Natural killer cell (primary cell): ENCODE measurements around the gene DNAH6. TPM values are rescaled to one million over a fixed set of nuclear protein-coding genes. Genes with fewer than 3 reads are reported as not detected.

Experiments
- ATAC-seq, 3 donors: fragments of 150-1000 bp in 2 of 3; fragments of 200-7000 bp in 1 of 3; cut with Tn5 transposase; 1 replicate in 1 of 3; 2 replicates in 2 of 3; pipeline ENCODE4 v1.10.0; 2021; ENCODE audit warnings: mild to moderate bottlenecking in 2 of 3, moderate library complexity in 2 of 3
- DNase-seq, 2 donors: peaks; one replicate each; pipeline versions ENCODE4 v3.0.0 to v3.0.0-alpha.2; 2013 to 2021; ENCODE audit warnings: mixed read lengths in 1 of 2
- H3K27ac ChIP-seq: one replicate; pipeline ENCODE4 v1.5.1; 2013; ENCODE audit warnings: mild to moderate bottlenecking, low read length
- H3K27me3 ChIP-seq: one replicate; pipeline ENCODE4 v1.6.1; 2013; ENCODE audit warnings: low read length; ENCODE audit not compliant: control insufficient read depth, insufficient read depth
- H3K36me3 ChIP-seq: one replicate; pipeline ENCODE4 v1.6.1; 2013; ENCODE audit warnings: low read length; ENCODE audit not compliant: control insufficient read depth, insufficient read depth
- H3K4me1 ChIP-seq: one replicate; pipeline ENCODE4 v1.6.1; 2013; ENCODE audit warnings: low read length; ENCODE audit not compliant: control insufficient read depth, insufficient read depth
- H3K4me3 ChIP-seq: one replicate; pipeline ENCODE4 v1.5.1; 2013; ENCODE audit warnings: low read length
- H3K9me3 ChIP-seq: one replicate; pipeline ENCODE4 v1.6.1; 2013; ENCODE audit warnings: low read length; ENCODE audit not compliant: control insufficient read depth, insufficient read depth
- H3K27ac Mint-ChIP-seq, 2 donors: one replicate each; pipeline ENCODE4 v1.8.0; 2022; ENCODE audit warnings: mild to moderate bottlenecking in 2 of 2, mixed read lengths in 2 of 2, moderate library complexity in 1 of 2
- H3K27me3 Mint-ChIP-seq, 2 donors: one replicate each; pipeline ENCODE4 v1.8.0; 2022; ENCODE audit warnings: low read depth in 2 of 2, mixed read lengths in 2 of 2
- H3K36me3 Mint-ChIP-seq: one replicate; pipeline ENCODE4 v1.8.0; 2022; ENCODE audit warnings: mixed read lengths
- H3K4me1 Mint-ChIP-seq, 2 donors: one replicate each; pipeline ENCODE4 v1.8.0; 2022; ENCODE audit warnings: mixed read lengths in 2 of 2
- H3K4me3 Mint-ChIP-seq: one replicate; pipeline ENCODE4 v1.8.0; 2022; ENCODE audit warnings: mild to moderate bottlenecking, moderate library complexity, mixed read lengths
- H3K9me3 Mint-ChIP-seq, 2 donors: one replicate each; pipeline ENCODE4 v1.8.0; 2022; ENCODE audit warnings: mixed read lengths in 2 of 2
- WGBS: methylation state at CpG from one replicate; pipeline ENCODE4 v1.1.7; 2013; ENCODE audit warnings: missing lambda C conversion rate; ENCODE audit not compliant: insufficient coverage; 5-methylcytosine and 5-hydroxymethylcytosine counted together
- intact Hi-C: fragments of 100-400 bp; cut with micrococcal nuclease; formaldehyde crosslinking; loops from one replicate; pipeline ENCODE4 v1.14.2; 2022
- total RNA-seq, 4 donors: library from RNA; stranded (reverse); fragments of 120-200 nt in 1 of 4; gene quantifications; one replicate each; pipeline versions ENCODE4 v1.2.3 to v1.2.4, GENCODE V29; 2013 to 2022
- TF ChIP-seq, protein P1 (sequence below): fragments of 200-600 bp; IDR thresholded peaks from one replicate; pipeline ENCODE4 v1.8.0; 2022; ENCODE audit warnings: antibody characterized with exemption

Gene DNAH6
- total RNA-seq, 3 donors from 2014 or later (not counting 1 experiment from before 2014, with no cell fraction given): 0.05 to 0.60 (median 0.32) TPM

DNA sequence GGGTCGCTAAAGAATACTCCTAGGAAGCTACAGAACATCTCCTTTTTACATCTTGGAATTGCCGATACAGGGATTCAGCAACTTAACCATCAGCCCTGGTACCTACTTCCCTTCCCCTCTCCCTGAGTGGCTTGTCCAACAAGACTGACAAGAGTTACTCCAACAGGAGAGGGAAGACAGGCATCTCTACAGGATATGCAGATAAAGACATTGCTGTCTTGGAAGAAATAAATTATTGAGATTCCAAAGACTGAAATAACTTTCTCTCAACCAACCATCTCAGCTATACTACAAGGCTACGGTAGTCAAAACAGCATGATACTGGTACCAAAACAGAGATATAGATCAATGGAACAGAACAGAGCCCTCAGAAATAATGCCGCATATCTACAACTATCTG lies 277.3 kb downstream of the DNAH6 start:
- peaks cover 0 to 5% of the 10 kb centered on the region in 2 donors for H3K4me1 Mint-ChIP-seq
- H3K4me3 Mint-ChIP-seq: no peak overlapping the region
- DNase-seq: no peak
- no peaks in the 10 kb centered on the region for H3K9me3 Mint-ChIP-seq
- H3K4me1 ChIP-seq: no peaks in the 10 kb centered on the region
- H3K36me3 ChIP-seq: no peaks in the 10 kb centered on the region
- no peak overlapping the region for H3K4me3 ChIP-seq
- no peak overlapping the region for H3K27ac ChIP-seq
- intact Hi-C loops: no loop called here
- 94% methylated on average over 2 of the region's 4 CpGs for WGBS
- H3K36me3 Mint-ChIP-seq: peaks cover 6% of the 10 kb centered on the region
- ATAC-seq: no peak
- H3K27ac Mint-ChIP-seq: no peak overlapping the region
- TF ChIP-seq, protein P1, sequence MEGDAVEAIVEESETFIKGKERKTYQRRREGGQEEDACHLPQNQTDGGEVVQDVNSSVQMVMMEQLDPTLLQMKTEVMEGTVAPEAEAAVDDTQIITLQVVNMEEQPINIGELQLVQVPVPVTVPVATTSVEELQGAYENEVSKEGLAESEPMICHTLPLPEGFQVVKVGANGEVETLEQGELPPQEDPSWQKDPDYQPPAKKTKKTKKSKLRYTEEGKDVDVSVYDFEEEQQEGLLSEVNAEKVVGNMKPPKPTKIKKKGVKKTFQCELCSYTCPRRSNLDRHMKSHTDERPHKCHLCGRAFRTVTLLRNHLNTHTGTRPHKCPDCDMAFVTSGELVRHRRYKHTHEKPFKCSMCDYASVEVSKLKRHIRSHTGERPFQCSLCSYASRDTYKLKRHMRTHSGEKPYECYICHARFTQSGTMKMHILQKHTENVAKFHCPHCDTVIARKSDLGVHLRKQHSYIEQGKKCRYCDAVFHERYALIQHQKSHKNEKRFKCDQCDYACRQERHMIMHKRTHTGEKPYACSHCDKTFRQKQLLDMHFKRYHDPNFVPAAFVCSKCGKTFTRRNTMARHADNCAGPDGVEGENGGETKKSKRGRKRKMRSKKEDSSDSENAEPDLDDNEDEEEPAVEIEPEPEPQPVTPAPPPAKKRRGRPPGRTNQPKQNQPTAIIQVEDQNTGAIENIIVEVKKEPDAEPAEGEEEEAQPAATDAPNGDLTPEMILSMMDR: no peak
- no peaks in the 10 kb centered on the region for H3K9me3 ChIP-seq
- no peaks in the 10 kb centered on the region for H3K27me3 ChIP-seq
- H3K27me3 Mint-ChIP-seq: no peaks in the 10 kb centered on the region

DNA sequence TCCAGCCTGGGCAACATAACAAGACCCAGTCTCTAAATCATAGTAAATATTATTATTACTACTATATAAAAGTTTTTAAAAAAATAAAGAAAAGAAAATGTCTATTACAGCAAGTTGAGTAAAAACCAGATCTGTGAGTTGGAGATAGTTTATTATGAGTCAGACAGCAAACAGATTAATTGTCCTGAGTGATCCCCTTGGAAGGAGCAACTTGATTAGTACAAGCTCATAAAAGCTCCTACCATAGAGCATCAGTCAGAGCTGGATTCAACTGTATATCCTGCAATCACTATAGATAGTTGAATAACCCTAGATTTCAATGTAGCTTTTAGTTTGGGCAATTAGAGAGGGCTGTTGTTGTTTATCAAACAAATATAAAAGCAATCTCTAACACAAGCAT lies 280.5 kb downstream of the DNAH6 start:
- H3K27me3 Mint-ChIP-seq: no peaks in the 10 kb centered on the region
- ATAC-seq (no peak), DNase-seq (no peak)
- H3K9me3 Mint-ChIP-seq: no peaks in the 10 kb centered on the region
- Histone ChIP-seq H3K9me3 (no peaks in the 10 kb centered on the region), H3K4me1 (no peaks in the 10 kb centered on the region), H3K4me3 (no peak overlapping the region), H3K36me3 (no peaks in the 10 kb centered on the region), H3K27me3 (no peaks in the 10 kb centered on the region), H3K27ac (no peak overlapping the region)
- no peak overlapping the region for H3K27ac Mint-ChIP-seq
- H3K4me1 Mint-ChIP-seq: peaks cover 11 to 16% of the 10 kb centered on the region in 2 donors
- peaks cover under 1% of the 10 kb centered on the region for H3K36me3 Mint-ChIP-seq
- H3K4me3 Mint-ChIP-seq: no peak overlapping the region
- intact Hi-C loops: no loop called here
- TF ChIP-seq, protein P1: no peak

DNA sequence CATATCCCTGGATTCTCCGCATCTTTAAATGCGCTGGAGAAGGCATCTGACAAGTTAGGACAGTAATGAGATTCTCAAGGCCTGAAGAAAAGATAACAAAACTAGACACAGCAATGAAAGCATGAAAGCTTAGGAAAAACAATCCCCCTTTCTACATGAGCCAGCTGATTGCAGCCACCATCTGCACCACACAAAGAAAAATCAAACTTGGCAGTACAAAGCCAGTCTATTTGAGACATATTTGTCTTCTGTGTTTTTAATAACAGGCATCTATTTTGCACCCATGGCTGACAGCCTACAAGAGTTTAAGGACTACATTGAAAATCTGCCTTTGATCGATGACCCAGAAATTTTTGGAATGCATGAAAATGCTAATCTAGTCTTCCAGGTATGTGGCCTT lies 281.0 kb downstream of the DNAH6 start:
- Mint-ChIP-seq H3K27ac (no peak overlapping the region), H3K27me3 (no peaks in the 10 kb centered on the region), H3K4me1 (peaks cover 11 to 21% of the 10 kb centered on the region in 2 donors), H3K4me3 (no peak overlapping the region), H3K9me3 (peaks cover 0 to 4% of the 10 kb centered on the region in 2 donors), H3K36me3 (peaks cover 5% of the 10 kb centered on the region)
- DNase-seq (no peak), ATAC-seq (no peak)
- Histone ChIP-seq H3K4me3 (no peak overlapping the region), H3K27ac (no peak overlapping the region), H3K27me3 (no peaks in the 10 kb centered on the region), H3K36me3 (no peaks in the 10 kb centered on the region), H3K9me3 (peaks cover 3% of the 10 kb centered on the region), H3K4me1 (no peaks in the 10 kb centered on the region)
- intact Hi-C loops: no loop called here
- 100% methylated on average over 3 of the region's 3 CpGs for WGBS
- TF ChIP-seq, protein P1: no peak

DNA sequence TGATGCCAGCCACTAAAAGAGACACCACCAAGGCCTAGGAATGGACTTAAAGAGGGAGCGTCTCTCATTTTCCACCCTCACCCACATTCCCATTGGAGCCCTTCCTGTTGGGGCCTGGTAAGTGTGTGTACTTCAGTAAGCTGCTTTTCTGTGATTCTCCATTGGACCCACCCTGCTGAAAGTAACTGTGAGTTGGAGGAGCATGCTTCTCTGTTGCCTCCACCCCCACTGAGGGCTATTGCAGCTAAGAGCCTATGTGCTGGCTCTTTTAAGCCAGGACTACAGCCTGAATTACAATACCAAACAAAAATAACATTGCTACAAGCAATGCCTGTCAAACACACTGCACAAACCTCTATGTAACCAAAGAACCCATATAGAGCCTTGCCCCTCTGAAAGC lies 283.5 kb downstream of the DNAH6 start:
- peaks cover 0 to 4% of the 10 kb centered on the region in 2 donors for H3K9me3 Mint-ChIP-seq
- no peaks in the 10 kb centered on the region for H3K36me3 ChIP-seq
- ATAC-seq (no peak), DNase-seq (no peak)
- TF ChIP-seq, protein P1: no peak
- no peaks in the 10 kb centered on the region for H3K27me3 ChIP-seq
- no peak overlapping the region for H3K4me3 Mint-ChIP-seq
- peaks cover 14% of the 10 kb centered on the region for H3K36me3 Mint-ChIP-seq
- peaks cover 11 to 21% of the 10 kb centered on the region in 2 donors for H3K4me1 Mint-ChIP-seq
- intact Hi-C loops: no loop called here
- H3K27me3 Mint-ChIP-seq: no peaks in the 10 kb centered on the region
- peak overlapping the region in 1 of 2 donors; percentile 47 for H3K27ac Mint-ChIP-seq
- H3K27ac ChIP-seq: no peak overlapping the region
- H3K4me3 ChIP-seq: no peak overlapping the region
- no CpG with 5 or more reads among the region's 1 CpG for WGBS
- no peaks in the 10 kb centered on the region for H3K4me1 ChIP-seq
- H3K9me3 ChIP-seq: peaks cover 5% of the 10 kb centered on the region
